Stomach (tissue), 4 donors: ENCODE results near the gene TFDP2.

Experiments
- CTCF ChIP-seq, 7 experiments: fragments of 450-650 bp in 4 of 7; fragments of 200-600 bp in 3 of 7; sonication (generic) in 3 of 7; IDR thresholded peaks; one replicate each; pipeline ENCODE4 v1.5.1; 2016 to 2019; ENCODE audit warnings: antibody characterized with exemption in 7 of 7, control low read depth in 2 of 7, mild to moderate bottlenecking in 1 of 7
- POLR2A ChIP-seq, 4 donors: fragments of 450-650 bp; IDR thresholded peaks; one replicate each; pipeline ENCODE4 v1.6.1; 2016; ENCODE audit warnings: antibody characterized with exemption in 4 of 4, control low read depth in 2 of 4, mild to moderate bottlenecking in 1 of 4, moderate library complexity in 1 of 4
- POLR2AphosphoS5 ChIP-seq, 3 donors: sonication (generic); formaldehyde crosslinking; IDR thresholded peaks; one replicate each; pipeline ENCODE4 v1.6.1; 2016; ENCODE audit warnings: antibody characterized with exemption in 3 of 3

DNA sequence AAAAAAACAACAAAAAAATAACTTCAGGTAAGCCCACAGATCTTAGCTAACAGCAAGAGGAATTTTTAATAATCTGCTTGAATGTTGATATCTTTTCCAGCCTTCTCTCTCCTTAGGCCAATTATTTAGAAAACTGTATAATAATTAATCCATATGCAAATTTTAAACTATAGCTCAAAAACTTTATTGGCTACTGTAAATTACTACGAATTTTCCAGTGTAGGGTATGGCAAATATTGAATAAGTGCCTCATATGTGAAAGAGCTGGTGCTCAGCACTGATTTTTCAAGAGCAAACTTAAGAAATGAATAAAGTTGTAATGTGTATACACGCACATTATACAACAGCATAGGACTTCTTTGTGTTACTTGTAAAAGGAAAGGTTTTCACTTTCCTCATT lies 123.0 kb downstream of the TFDP2 start:
- TF ChIP-seq POLR2A (IDR thresholded peaks at IDR 0.05) (no peak), CTCF (IDR thresholded peaks at IDR 0.05) (no peak), POLR2AphosphoS5 (IDR thresholded peaks at IDR 0.05) (no peak)
